CMK (cell line): Measurements from ENCODE around the gene NOS2.
"Not testable (repeated sequence)": the region's sequence is repeated elsewhere in the genome, so short reads cannot be mapped to it uniquely, and the experiment has no call there.

Source experiments
- DNase-seq: peaks from one replicate; pipeline ENCODE4 v3.0.0-alpha.2; 2010; ENCODE audit warnings: low read depth

The NOS2 gene

GRCh38 chr17:27754549-27754948 lies 45.8 kb downstream of the NOS2 start:
- DNase-seq = no peak

GRCh38 chr17:27753726-27754125 lies 46.6 kb downstream of the NOS2 start:
- DNase-seq = not testable (repeated sequence)

GRCh38 chr17:27752831-27753619 lies 47.3 kb downstream of the NOS2 start:
- not testable (repeated sequence) for DNase-seq

GRCh38 chr17:27751622-27752490 lies 48.5 kb downstream of the NOS2 start:
- DNase-seq = no peak

- no peak for DNase-seq
Observed at GRCh38 chr17:27751166-27751565, 49.2 kb downstream of the NOS2 start.

GRCh38 chr17:27749562-27750150 lies 50.7 kb downstream of the NOS2 start:
- not testable (repeated sequence) for DNase-seq

- DNase-seq = no peak
Observed at GRCh38 chr17:27748360-27748825, 51.9 kb downstream of the NOS2 start.

- no peak for DNase-seq
Observed at GRCh38 chr17:27747462-27748359, 52.6 kb downstream of the NOS2 start.

GRCh38 chr17:27746881-27747280 lies 53.4 kb downstream of the NOS2 start:
- no peak for DNase-seq

GRCh38 chr17:27746320-27746719 lies 54.0 kb downstream of the NOS2 start:
- DNase-seq = not testable (repeated sequence)

GRCh38 chr17:27745207-27745830 lies 55.0 kb downstream of the NOS2 start:
- DNase-seq = not testable (repeated sequence)

- no peak for DNase-seq
Observed at GRCh38 chr17:27743281-27743885, 56.9 kb downstream of the NOS2 start.

- DNase-seq = no peak
Observed at GRCh38 chr17:27741971-27742575, 58.3 kb downstream of the NOS2 start.

- DNase-seq = no peak
Observed at GRCh38 chr17:27741361-27741861, 58.9 kb downstream of the NOS2 start.

GRCh38 chr17:27740541-27740940 lies 59.8 kb downstream of the NOS2 start:
- not testable (repeated sequence) for DNase-seq

- DNase-seq = no peak
Observed at GRCh38 chr17:27733773-27734172, 66.6 kb downstream of the NOS2 start.

GRCh38 chr17:27732746-27733145 lies 67.6 kb downstream of the NOS2 start:
- DNase-seq = not testable (repeated sequence)

GRCh38 chr17:27725982-27726381 lies 74.3 kb downstream of the NOS2 start:
- not testable (repeated sequence) for DNase-seq

- DNase-seq = no peak
Observed at GRCh38 chr17:27721797-27722196, 78.5 kb downstream of the NOS2 start.
